ENCODE results near the gene SOHLH1. TPM values are rescaled to one million over a fixed set of nuclear protein-coding genes. Genes with fewer than 3 reads are reported as not detected.

The SOHLH1 gene
- polyA plus RNA-seq, 3 donors from 2014 or later: not detected

- Mint-ChIP-seq H3K27ac (no peak overlapping the region), H3K4me1 (peaks cover 0 to 2% of the 10 kb centered on the region in 2 donors), H3K36me3 (no peaks in the 10 kb centered on the region), H3K9me3 (no peaks in the 10 kb centered on the region), H3K27me3 (ENCODE audit: low read depth in 3 of 3) (peaks cover 0 to 3% (median 3%) of the 10 kb centered on the region in 3 donors), H3K4me3 (no peak overlapping the region)
- DNase-seq: no peak
Measured at GRCh38 chr9:135705376-135705775, 6.1 kb upstream of the SOHLH1 start.

GRCh38 chr9:135704483-135704882, 5.2 kb upstream of the SOHLH1 start:
- H3K27me3 Mint-ChIP-seq (ENCODE audit: low read depth in 3 of 3): peaks cover 0 to 3% (median under 1%) of the 10 kb centered on the region in 3 donors
- H3K4me1 Mint-ChIP-seq: peaks cover 0 to 2% of the 10 kb centered on the region in 2 donors
- H3K36me3 Mint-ChIP-seq: no peaks in the 10 kb centered on the region
- H3K9me3 Mint-ChIP-seq: no peaks in the 10 kb centered on the region
- H3K4me3 Mint-ChIP-seq: no peak overlapping the region
- DNase-seq: no peak
- H3K27ac Mint-ChIP-seq: no peak overlapping the region

DNA sequence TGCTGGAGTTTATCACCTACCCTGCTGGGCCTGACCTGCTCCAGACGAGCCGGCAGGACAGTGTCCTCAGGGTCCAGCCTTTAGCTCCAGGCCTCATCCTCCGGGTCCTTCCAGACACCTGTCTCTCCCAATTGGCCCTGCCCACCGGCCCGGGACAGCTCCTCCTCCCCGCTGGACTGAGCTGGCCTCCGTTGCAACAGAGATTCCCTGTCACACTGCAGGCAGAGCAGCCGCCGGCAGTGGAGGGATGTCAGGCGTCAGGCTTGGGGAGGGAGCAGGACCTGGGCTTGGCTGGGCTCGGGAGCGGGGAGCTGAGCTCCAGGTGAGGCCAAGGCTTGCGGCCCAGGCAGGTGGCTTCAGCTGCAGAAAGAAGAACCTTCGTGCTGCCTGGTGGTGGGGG, 4.4 kb upstream of the SOHLH1 start:
- H3K36me3 Mint-ChIP-seq: no peaks in the 10 kb centered on the region
- no peak for DNase-seq
- H3K27ac Mint-ChIP-seq: no peak overlapping the region
- no peak overlapping the region for H3K4me3 Mint-ChIP-seq
- peaks cover 0 to 3% (median 0%) of the 10 kb centered on the region in 3 donors for H3K27me3 Mint-ChIP-seq (ENCODE audit: low read depth in 3 of 3)
- H3K9me3 Mint-ChIP-seq: no peaks in the 10 kb centered on the region
- peaks cover 0 to 2% of the 10 kb centered on the region in 2 donors for H3K4me1 Mint-ChIP-seq

GRCh38 chr9:135701959-135702721, 2.9 kb upstream of the SOHLH1 start, which contains the start of gene KCNT1:
TSS of gene KCNT1 (plus strand) at chr9:135702185. CDS start at chr9:135702259, 74 bp downstream.
- H3K4me3 Mint-ChIP-seq: peak within 1 kb of the TSS in 1 of 5 donors; percentile 17
- peaks cover 0 to 3% (median 0%) of the 10 kb centered on the region in 3 donors for H3K27me3 Mint-ChIP-seq (ENCODE audit: low read depth in 3 of 3)
- DNase-seq: peak; percentile 44 to 56 (median 52)
- H3K27ac Mint-ChIP-seq: no peak within 1 kb of the TSS
- H3K4me1 Mint-ChIP-seq: peaks cover 0 to 2% of the 10 kb centered on the region in 2 donors
- H3K9me3 Mint-ChIP-seq: no peaks in the 10 kb centered on the region
- no peaks in the 10 kb centered on the region for H3K36me3 Mint-ChIP-seq

- H3K4me3 Mint-ChIP-seq: peak overlapping the region in 1 of 5 donors; percentile 17
Measured at GRCh38 chr9:135701067-135701958, 2.0 kb upstream of the SOHLH1 start.

DNA sequence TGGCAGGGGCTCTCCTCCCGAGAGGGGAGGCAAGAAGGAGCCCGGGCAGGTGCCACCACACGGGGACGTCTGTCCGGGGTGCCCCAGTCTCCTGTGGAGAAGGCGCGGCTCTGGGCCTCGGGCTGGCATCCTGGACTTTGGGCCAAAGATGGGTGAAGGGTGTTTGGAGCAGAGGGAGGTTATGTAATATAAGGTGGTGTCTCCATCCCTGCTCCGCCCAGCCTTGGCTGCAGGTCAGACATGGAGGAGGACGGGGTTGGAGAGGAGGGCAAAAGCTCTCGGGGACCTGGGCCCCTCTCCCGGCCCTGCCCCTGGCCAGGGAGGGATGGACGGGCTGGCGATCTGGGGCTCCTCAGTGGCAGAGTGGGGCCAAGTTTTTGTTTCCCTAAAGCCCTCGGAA, 1.2 kb upstream of the SOHLH1 start:
- no peaks in the 10 kb centered on the region for H3K36me3 Mint-ChIP-seq
- no peak overlapping the region for H3K4me3 Mint-ChIP-seq
- H3K27me3 Mint-ChIP-seq (ENCODE audit: low read depth in 3 of 3): peaks cover 0 to 3% (median 0%) of the 10 kb centered on the region in 3 donors
- H3K9me3 Mint-ChIP-seq: no peaks in the 10 kb centered on the region
- no peak overlapping the region for H3K27ac Mint-ChIP-seq
- no peak for DNase-seq
- H3K4me1 Mint-ChIP-seq: peaks cover 0 to 2% of the 10 kb centered on the region in 2 donors

More at GRCh38 chr9:135701067-135701958, 2.0 kb upstream of the SOHLH1 start:
- peaks cover 0 to 2% of the 10 kb centered on the region in 2 donors for H3K4me1 Mint-ChIP-seq
- peak; percentile 25 to 28 (median 28) for DNase-seq
- H3K27ac Mint-ChIP-seq: no peak overlapping the region
- H3K27me3 Mint-ChIP-seq (ENCODE audit: low read depth in 3 of 3): peaks cover 0 to 3% (median 0%) of the 10 kb centered on the region in 3 donors
- H3K9me3 Mint-ChIP-seq: no peaks in the 10 kb centered on the region
- no peaks in the 10 kb centered on the region for H3K36me3 Mint-ChIP-seq

GRCh38 chr9:135698767-135699166, 514 bp downstream of the SOHLH1 start:
- H3K4me1 Mint-ChIP-seq: peaks cover 0 to 2% of the 10 kb centered on the region in 2 donors
- no peaks in the 10 kb centered on the region for H3K36me3 Mint-ChIP-seq
- DNase-seq: no peak
- no peak overlapping the region for H3K4me3 Mint-ChIP-seq
- peaks cover 0 to 3% (median 2%) of the 10 kb centered on the region in 3 donors for H3K27me3 Mint-ChIP-seq (ENCODE audit: low read depth in 3 of 3)
- no peak overlapping the region for H3K27ac Mint-ChIP-seq
- no peaks in the 10 kb centered on the region for H3K9me3 Mint-ChIP-seq

DNA sequence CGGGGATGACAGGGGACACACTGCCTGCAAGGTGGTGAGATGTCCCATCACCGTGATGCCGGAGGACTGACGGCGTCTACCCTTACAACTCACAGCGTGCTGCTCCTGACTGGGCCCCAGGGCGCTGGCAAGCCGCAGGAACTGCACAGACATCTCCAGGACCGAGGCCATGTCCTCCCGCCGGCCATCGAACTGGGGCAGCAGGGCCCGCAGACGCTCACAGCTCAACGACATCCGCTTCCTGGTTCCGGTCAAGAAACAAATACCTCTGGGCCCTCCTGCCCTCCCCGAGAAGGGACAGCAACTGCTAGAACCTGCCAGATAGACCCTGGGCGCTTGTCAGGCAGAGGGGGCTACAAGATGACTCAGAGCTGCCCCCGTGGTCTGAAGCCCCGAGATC, 1.0 kb downstream of the SOHLH1 start:
- Mint-ChIP-seq H3K9me3 (no peaks in the 10 kb centered on the region), H3K27me3 (ENCODE audit: low read depth in 3 of 3) (peaks cover 0 to 2% (median 2%) of the 10 kb centered on the region in 3 donors), H3K27ac (no peak overlapping the region), H3K36me3 (no peaks in the 10 kb centered on the region), H3K4me3 (no peak overlapping the region), H3K4me1 (peaks cover 0 to 2% of the 10 kb centered on the region in 2 donors)
- no peak for DNase-seq

DNA sequence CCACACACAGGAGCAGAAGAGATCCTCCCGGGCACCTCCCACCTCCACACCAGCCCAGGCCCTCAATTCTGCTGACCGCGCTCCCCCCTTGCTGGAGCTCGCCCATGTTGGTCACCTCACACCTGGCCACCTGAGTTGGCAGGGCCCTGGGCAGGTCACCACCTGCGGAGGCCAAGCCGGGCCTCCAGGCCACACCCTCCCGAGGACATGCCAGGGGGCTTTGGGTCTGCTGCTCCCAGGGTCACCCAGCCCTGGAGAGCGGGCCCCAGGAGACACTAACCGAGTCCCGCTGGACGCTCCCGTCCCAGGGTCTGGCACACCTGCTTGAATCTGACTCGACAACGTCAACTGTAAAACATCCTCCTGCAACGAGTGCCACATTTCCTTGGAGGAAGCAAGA, 2.1 kb downstream of the SOHLH1 start:
- DNase-seq: no peak
- Mint-ChIP-seq H3K27me3 (ENCODE audit: low read depth in 3 of 3) (peaks cover 0 to 2% (median 2%) of the 10 kb centered on the region in 3 donors), H3K4me3 (no peak overlapping the region), H3K4me1 (peaks cover 0 to 2% of the 10 kb centered on the region in 2 donors), H3K9me3 (no peaks in the 10 kb centered on the region), H3K36me3 (no peaks in the 10 kb centered on the region), H3K27ac (no peak overlapping the region)

- Mint-ChIP-seq H3K36me3 (no peaks in the 10 kb centered on the region), H3K9me3 (no peaks in the 10 kb centered on the region), H3K27me3 (ENCODE audit: low read depth in 3 of 3) (peaks cover 0 to 2% (median 2%) of the 10 kb centered on the region in 3 donors), H3K4me1 (peaks cover 0 to 2% of the 10 kb centered on the region in 2 donors), H3K4me3 (no peak overlapping the region), H3K27ac (no peak overlapping the region)
- DNase-seq: no peak
Measured at GRCh38 chr9:135696446-135696845, 2.8 kb downstream of the SOHLH1 start.

DNA sequence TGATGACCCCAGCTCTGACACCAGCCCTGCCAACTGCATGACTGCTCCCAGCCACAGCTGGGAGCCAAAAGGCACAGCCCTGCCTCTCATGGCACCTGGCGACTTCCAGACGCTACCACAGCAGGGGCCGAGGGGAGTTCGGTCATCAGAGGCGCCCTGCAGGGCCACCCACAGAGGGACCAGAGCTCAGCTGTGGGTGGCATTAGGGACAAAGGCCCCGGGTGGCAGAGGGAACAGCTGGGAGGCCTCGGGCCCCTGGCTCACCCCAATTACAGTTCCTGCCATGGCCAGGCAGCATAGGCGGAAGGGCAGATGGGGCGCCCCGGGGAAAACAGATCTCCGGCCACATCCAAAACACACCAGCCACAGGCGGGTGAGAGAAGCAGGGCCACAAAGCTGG, 3.6 kb downstream of the SOHLH1 start:
- Mint-ChIP-seq H3K36me3 (no peaks in the 10 kb centered on the region), H3K27ac (no peak overlapping the region), H3K9me3 (no peaks in the 10 kb centered on the region), H3K27me3 (ENCODE audit: low read depth in 3 of 3) (peaks cover 0 to 2% (median 0%) of the 10 kb centered on the region in 3 donors), H3K4me1 (no peaks in the 10 kb centered on the region), H3K4me3 (no peak overlapping the region)
- no peak for DNase-seq

GRCh38 chr9:135695036-135695435, 4.2 kb downstream of the SOHLH1 start:
- H3K36me3 Mint-ChIP-seq: no peaks in the 10 kb centered on the region
- H3K27ac Mint-ChIP-seq: no peak overlapping the region
- H3K27me3 Mint-ChIP-seq (ENCODE audit: low read depth in 3 of 3): peaks cover 0 to 2% (median 0%) of the 10 kb centered on the region in 3 donors
- no peak for DNase-seq
- no peak overlapping the region for H3K4me3 Mint-ChIP-seq
- H3K4me1 Mint-ChIP-seq: no peaks in the 10 kb centered on the region
- H3K9me3 Mint-ChIP-seq: no peaks in the 10 kb centered on the region

DNA sequence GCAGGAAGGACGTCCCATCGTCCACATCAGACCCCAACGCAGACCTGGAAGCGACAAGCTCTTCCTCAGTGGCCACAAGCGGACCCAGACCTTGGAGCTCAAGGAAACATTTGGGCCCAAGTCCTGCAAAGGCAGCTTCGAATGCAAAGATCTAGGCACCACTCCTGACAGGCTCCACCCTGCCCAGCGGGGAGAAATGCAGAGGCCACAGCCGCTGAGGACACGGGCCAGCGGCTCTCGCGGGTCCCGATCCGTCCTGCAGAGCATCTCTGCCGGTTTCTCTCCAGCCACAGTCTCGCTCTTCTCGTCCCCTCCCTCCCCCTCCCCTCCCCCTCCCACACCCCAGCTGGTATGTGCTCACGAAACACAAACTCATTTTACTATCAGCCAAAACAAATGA, 4.9 kb downstream of the SOHLH1 start:
- peaks cover 0 to 2% (median 0%) of the 10 kb centered on the region in 3 donors for H3K27me3 Mint-ChIP-seq (ENCODE audit: low read depth in 3 of 3)
- H3K4me1 Mint-ChIP-seq: no peaks in the 10 kb centered on the region
- H3K9me3 Mint-ChIP-seq: no peaks in the 10 kb centered on the region
- no peaks in the 10 kb centered on the region for H3K36me3 Mint-ChIP-seq
- no peak overlapping the region for H3K27ac Mint-ChIP-seq
- H3K4me3 Mint-ChIP-seq: no peak overlapping the region
- DNase-seq: no peak

DNA sequence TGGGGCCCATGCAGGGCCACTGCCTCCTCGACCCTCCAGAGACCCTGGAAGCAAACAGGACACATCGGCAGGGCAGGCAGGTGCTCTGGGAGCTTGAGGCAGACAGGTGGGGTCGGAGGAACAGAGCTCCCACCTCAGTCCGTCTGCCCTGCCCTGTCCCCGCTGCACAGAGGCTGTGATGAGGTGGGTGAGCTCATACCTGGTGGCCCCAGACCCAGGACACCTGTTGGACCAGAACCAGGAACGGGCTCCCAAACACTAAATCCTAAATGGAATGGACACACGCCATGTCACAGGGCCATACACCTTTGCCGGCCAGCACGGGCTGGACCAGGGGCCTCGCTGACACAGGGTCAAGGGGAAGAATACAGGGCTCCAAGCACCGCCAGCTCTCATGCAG, 5.5 kb downstream of the SOHLH1 start:
- Mint-ChIP-seq H3K4me1 (no peaks in the 10 kb centered on the region), H3K36me3 (no peaks in the 10 kb centered on the region), H3K27ac (no peak overlapping the region), H3K27me3 (ENCODE audit: low read depth in 3 of 3) (peaks cover 0 to 2% (median 0%) of the 10 kb centered on the region in 3 donors), H3K9me3 (no peaks in the 10 kb centered on the region), H3K4me3 (no peak overlapping the region)
- no peak for DNase-seq
